ENCODE measurements around the gene SENP5. TPM values are rescaled to one million over a fixed set of nuclear protein-coding genes. Genes with fewer than 3 reads are reported as not detected.

The SENP5 gene
- total RNA-seq, 1 donor from 2014 or later, result 39.2 TPM

- no peak for FAIRE-seq
- Histone ChIP-seq H3K36me3 (ENCODE audit: control insufficient read depth, insufficient read depth, low read length) (peaks cover 9% of the 10 kb centered on the region), H3K27me3 (ENCODE audit: control insufficient read depth, insufficient read depth, low read length) (no peaks in the 10 kb centered on the region), H3K4me3 (ENCODE audit: low read depth, low read length) (no peak overlapping the region)
- no peak for DNase-seq (ENCODE audit: low read depth)
- no peak for TF ChIP-seq CTCF (IDR thresholded peaks at IDR 0.05; ENCODE audit: insufficient read depth, low read length, severe bottlenecking)
These were observed 49.3 kb downstream of the SENP5 start for GRCh38 chr3:196916995-196917394.

- no peak for DNase-seq (ENCODE audit: low read depth)
- Histone ChIP-seq H3K27me3 (ENCODE audit: control insufficient read depth, insufficient read depth, low read length) (no peaks in the 10 kb centered on the region), H3K36me3 (ENCODE audit: control insufficient read depth, insufficient read depth, low read length) (peaks cover 9% of the 10 kb centered on the region), H3K4me3 (ENCODE audit: low read depth, low read length) (no peak overlapping the region)
- FAIRE-seq, result no peak
- TF ChIP-seq CTCF (IDR thresholded peaks at IDR 0.05; ENCODE audit: insufficient read depth, low read length, severe bottlenecking), result no peak
These were observed 51.2 kb downstream of the SENP5 start for GRCh38 chr3:196918968-196919367.

- FAIRE-seq, result no peak
- no peak for DNase-seq (ENCODE audit: low read depth)
- H3K27me3 ChIP-seq (ENCODE audit: control insufficient read depth, insufficient read depth, low read length), result no peaks in the 10 kb centered on the region
- no peaks in the 10 kb centered on the region for H3K36me3 ChIP-seq (ENCODE audit: control insufficient read depth, insufficient read depth, low read length)
- no peak for TF ChIP-seq CTCF (IDR thresholded peaks at IDR 0.05; ENCODE audit: insufficient read depth, low read length, severe bottlenecking)
- H3K4me3 ChIP-seq (ENCODE audit: low read depth, low read length), result no peak overlapping the region
These were observed 53.0 kb downstream of the SENP5 start for GRCh38 chr3:196920733-196921132.

GRCh38 chr3:196927571-196928453 lies 60.1 kb downstream of the SENP5 start:
- DNase-seq (ENCODE audit: low read depth), result no peak
- no peak for TF ChIP-seq CTCF (IDR thresholded peaks at IDR 0.05; ENCODE audit: insufficient read depth, low read length, severe bottlenecking)
- Histone ChIP-seq H3K27me3 (ENCODE audit: control insufficient read depth, insufficient read depth, low read length) (no peaks in the 10 kb centered on the region), H3K4me3 (ENCODE audit: low read depth, low read length) (no peak overlapping the region), H3K36me3 (ENCODE audit: control insufficient read depth, insufficient read depth, low read length) (peaks cover 5% of the 10 kb centered on the region)
- no peak for FAIRE-seq

DNA sequence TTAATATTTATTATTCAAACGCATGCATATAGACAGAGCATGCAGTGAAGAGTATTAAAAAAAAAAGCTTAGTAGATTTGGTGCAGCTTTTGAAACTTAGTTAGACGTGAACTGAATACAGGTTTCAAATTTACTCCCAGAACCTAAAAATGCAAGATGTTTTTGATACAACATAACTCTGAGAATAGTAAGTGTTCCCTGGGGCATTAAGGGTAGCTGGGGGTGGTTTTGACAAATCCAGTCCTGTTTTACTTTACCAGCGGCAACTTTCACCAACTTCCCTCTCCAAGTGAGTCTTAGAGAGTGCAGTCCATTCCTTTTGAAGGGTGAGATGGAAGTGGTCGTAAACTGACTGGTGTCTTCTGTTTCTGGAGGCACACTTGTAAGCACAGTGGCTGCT lies 63.4 kb downstream of the SENP5 start:
- FAIRE-seq (no peak), DNase-seq (ENCODE audit: low read depth) (no peak)
- Histone ChIP-seq H3K36me3 (ENCODE audit: control insufficient read depth, insufficient read depth, low read length) (peaks cover 14% of the 10 kb centered on the region), H3K4me3 (ENCODE audit: low read depth, low read length) (no peak overlapping the region), H3K27me3 (ENCODE audit: control insufficient read depth, insufficient read depth, low read length) (no peaks in the 10 kb centered on the region)
- TF ChIP-seq CTCF (IDR thresholded peaks at IDR 0.05; ENCODE audit: insufficient read depth, low read length, severe bottlenecking), result no peak

Data from bronchial epithelial cell (primary cell).